Astrocyte of the spinal cord (primary cell): ENCODE results near the gene FYB2.

Source experiments
- DNase-seq: peaks from one replicate; pipeline ENCODE4 v3.0.0; 2011; ENCODE audit warnings: low read depth, low spot score
- H3K4me3 ChIP-seq: 2 replicates; pipeline ENCODE4 v1.5.1; 2011; ENCODE audit warnings: low read depth, mild to moderate bottlenecking, low read length, moderate library complexity
- in situ Hi-C: cut with HindIII; loops from 2 replicates; pipeline ENCODE4 v1.10.0; 2017; ENCODE audit warnings: low sequenced_read_pairs
- TF ChIP-seq, protein P1 (sequence below): IDR thresholded peaks from 2 replicates; pipeline ENCODE4 v1.5.1; 2012; ENCODE audit warnings: low read depth, mild to moderate bottlenecking, low read length, inconsistent platforms

FYB2 gene

DNA sequence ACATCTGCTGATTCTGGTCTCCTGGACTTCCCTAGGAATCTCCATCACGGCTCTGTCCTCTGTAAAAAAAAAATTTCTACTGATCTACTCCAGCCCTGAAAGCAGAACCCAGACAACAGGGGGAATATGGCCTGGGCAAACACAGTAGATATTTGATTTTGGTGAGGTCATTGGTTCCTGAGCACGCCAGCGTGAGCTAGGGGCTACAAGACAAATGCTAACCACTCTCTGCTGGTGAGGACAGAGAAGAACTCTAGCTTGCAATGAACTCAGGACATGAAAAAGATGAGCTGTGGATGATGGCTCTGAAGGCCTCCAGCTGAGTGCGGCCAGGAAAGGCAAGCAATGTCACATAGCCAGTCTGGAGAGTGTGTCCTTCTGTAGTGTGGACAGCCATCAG lies 17.2 kb upstream of the FYB2 start:
- TF ChIP-seq, protein P1, sequence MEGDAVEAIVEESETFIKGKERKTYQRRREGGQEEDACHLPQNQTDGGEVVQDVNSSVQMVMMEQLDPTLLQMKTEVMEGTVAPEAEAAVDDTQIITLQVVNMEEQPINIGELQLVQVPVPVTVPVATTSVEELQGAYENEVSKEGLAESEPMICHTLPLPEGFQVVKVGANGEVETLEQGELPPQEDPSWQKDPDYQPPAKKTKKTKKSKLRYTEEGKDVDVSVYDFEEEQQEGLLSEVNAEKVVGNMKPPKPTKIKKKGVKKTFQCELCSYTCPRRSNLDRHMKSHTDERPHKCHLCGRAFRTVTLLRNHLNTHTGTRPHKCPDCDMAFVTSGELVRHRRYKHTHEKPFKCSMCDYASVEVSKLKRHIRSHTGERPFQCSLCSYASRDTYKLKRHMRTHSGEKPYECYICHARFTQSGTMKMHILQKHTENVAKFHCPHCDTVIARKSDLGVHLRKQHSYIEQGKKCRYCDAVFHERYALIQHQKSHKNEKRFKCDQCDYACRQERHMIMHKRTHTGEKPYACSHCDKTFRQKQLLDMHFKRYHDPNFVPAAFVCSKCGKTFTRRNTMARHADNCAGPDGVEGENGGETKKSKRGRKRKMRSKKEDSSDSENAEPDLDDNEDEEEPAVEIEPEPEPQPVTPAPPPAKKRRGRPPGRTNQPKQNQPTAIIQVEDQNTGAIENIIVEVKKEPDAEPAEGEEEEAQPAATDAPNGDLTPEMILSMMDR: no peak
- in situ Hi-C loops: no loop called here
- DNase-seq: no peak
- no peak overlapping the region for H3K4me3 ChIP-seq

DNA sequence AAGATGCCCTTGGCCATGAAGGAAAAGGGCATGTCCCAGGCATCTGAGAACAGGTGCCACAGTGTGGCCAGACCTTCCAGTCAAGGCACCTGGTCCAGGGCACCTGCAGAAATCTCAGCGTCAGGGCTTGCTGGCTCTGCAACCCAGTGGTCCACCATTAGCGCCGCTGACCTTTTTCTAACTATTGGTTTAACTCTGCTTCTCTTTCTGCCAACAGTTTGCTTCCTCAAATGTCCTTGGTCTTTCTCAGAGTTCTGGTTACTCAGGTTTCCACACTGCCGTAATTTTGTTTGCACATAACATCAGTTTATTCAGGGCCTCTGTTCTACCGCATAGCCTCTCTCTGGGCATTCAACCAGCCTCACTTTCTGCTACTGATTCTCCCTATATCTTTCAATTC lies 16.5 kb upstream of the FYB2 start:
- TF ChIP-seq, protein P1: no peak
- no peak overlapping the region for H3K4me3 ChIP-seq
- no peak for DNase-seq
- in situ Hi-C loops: no loop called here

DNA sequence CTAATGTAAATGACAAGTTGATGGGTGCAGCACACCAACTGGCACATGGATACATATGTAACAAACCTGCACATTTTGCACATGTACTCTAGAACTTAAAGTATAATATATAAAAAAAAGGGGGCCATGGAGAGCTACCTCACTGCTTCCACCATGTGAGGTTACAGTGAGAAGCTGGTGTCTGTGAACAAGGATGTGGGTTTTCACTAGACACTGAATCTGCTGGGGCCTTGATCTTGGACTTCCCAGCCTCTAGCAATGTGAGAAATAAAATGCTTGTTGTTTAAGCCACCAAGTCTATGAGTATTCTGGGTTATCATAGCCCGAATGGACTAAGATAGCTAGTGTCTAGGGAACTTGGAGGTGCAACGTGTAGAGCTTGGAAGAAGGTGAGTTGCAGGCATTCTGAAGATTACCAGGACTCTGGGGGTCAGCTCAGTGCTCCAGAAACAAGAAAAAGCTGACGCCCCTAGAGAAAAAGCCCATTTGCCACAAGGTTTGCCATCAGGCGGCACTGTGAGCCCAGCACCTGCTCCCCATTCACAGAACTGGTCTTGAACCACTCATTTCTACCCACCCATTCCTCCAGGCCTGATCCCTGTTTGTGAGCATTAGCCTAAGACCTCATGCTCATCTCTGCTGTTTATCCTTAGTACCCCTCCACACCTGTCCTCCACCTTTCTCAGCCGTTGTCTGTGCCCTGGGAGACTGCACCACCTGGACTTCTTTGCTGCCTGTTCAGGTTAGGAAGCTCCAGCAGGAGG lies 15.1 kb upstream of the FYB2 start:
- TF ChIP-seq, protein P1: no peak

DNA sequence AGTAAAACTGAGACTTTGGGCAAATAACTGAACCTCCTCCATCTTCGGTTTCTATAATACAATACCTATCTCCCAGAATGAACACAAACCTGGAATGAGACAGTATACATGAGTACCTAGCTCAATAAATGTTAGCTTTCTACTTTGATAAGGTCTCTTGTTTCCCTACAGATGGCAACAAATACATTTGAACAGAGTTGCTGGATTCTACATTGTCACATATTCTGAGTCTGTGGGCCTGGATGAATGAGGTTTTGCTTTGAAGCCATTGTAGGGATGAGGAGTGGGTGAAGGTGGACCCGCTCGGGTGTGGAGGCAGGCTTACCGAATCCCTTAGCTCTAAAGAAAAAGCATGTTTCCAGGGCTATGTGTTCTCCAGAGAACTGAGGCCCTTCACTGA lies 13.9 kb upstream of the FYB2 start:
- H3K4me3 ChIP-seq: no peak overlapping the region
- TF ChIP-seq, protein P1: no peak
- no peak for DNase-seq
- in situ Hi-C loops: no loop called here

More for the DNA sequence above, 15.1 kb upstream of the FYB2 start:
- in situ Hi-C loops: no loop called here
- DNase-seq: no peak
- no peak overlapping the region for H3K4me3 ChIP-seq

DNA sequence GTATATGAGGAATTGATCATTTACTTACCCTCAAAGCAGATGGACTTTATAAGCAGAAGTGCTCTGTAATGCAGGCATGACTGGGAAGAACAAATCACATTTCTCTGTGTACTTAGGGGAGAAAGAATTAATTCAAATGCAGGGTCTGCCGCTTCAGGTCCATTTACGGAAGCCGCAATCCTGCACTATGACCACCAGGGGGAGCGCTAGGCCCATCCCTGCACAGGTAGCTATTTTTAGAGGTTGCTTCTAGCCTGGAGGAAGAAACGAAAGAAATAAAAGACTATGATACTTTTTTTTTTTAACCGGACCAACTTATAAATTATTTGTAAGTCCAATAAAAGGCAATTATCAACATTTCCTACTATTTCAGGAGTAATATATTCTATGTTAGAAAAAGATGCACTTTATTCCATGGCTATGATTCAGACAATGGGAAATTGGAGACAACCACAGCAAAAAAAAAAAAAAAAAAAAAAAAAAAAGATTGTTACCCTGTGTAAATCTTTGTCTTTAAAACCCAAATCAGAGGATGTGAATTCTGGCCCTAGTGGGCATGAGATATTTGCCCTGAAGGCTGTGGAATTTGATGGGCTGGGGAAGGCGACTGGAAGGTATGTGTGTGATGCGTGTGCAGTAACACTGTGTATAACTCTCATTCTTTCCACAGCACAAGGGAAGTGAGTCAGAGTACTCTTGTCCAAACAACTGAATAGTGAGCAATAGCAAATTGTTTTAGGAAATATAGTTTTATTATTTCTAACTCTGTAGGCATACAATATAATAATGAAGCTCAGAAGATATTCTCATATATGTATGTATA lies 12.9 kb upstream of the FYB2 start:
- peak; percentile 91 for DNase-seq
- in situ Hi-C loops: no loop called here
- TF ChIP-seq, protein P1: peak; percentile 95
- H3K4me3 ChIP-seq: no peak overlapping the region

DNA sequence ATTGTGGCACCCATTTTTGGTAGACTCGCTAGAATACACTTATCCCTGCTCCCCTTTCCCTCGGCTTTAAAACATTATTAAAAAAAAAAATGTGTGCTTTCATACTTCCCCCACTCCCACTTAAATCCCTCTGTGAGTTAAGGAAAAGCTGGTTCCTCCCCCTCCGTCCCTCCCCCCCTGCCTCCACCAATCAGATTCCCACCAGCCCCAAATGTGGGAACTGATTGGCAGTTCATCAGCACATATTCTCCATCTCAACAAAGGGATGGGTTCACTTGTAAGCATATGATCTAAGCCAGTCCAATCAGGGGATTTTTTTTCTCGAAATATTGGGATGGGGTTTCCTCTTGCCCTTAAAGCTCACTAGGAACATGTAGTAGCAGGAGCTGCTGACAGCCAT lies 10.8 kb upstream of the FYB2 start:
- TF ChIP-seq, protein P1: no peak
- H3K4me3 ChIP-seq: no peak overlapping the region
- in situ Hi-C loops: no loop called here
- no peak for DNase-seq
